K562 (cell line): Measurements from ENCODE around the gene RBMS1. TPM values are rescaled to one million over a fixed set of nuclear protein-coding genes. Genes with fewer than 3 reads are reported as not detected.

ENCODE experiments used
- DEAF1 ChIP-seq: fragments of 450-650 bp; formaldehyde crosslinking; IDR thresholded peaks from 2 replicates; pipeline ENCODE4 v1.4.0; 2020; ENCODE audit warnings: mild to moderate bottlenecking, moderate library complexity
- FIP1L1 ChIP-seq: fragments of 200-400 bp; formaldehyde crosslinking; IDR thresholded peaks from 2 replicates; pipeline ENCODE4 v1.6.1; 2018; ENCODE audit warnings: mild to moderate bottlenecking, low read depth, low read length; ENCODE audit not compliant: poor library complexity, severe bottlenecking
- IRF9 ChIP-seq: fragments of 450-650 bp; IDR thresholded peaks from 2 replicates; pipeline ENCODE4 v1.6.1; 2016; ENCODE audit warnings: missing biosample characterization, missing genetic modification characterization
- LARP7 ChIP-seq: fragments of 450-650 bp; IDR thresholded peaks from 2 replicates; pipeline ENCODE4 v1.6.1; 2016
- MCM2 ChIP-seq: fragments of 450-650 bp; IDR thresholded peaks from 2 replicates; pipeline ENCODE4 v1.6.1; 2017; ENCODE audit warnings: low read depth, mild to moderate bottlenecking
- MTF1 ChIP-seq: fragments of 250-450 bp; sonication (Bioruptor Pico); IDR thresholded peaks from 2 replicates; pipeline ENCODE4 v1.9.0; 2021; ENCODE audit warnings: moderate library complexity, mild to moderate bottlenecking, inconsistent platforms, borderline replicate concordance
- MYC ChIP-seq, 2 experiments: fragments of 250-450 bp in 1 of 2; sonication (Bioruptor Pico) in 1 of 2; IDR thresholded peaks; 2 replicates each; pipeline versions ENCODE4 v1.5.1 to v1.6.1; 2012 to 2021; ENCODE audit warnings: low read depth in 2 of 2, borderline replicate concordance in 1 of 2, improper control_type of control experiment in 1 of 2, low read length in 1 of 2, mild to moderate bottlenecking in 1 of 2, moderate library complexity in 1 of 2
- NFATC3 ChIP-seq: fragments of 450-650 bp; IDR thresholded peaks from 2 replicates; pipeline ENCODE4 v1.6.1; 2017; ENCODE audit warnings: mild to moderate bottlenecking
- SMARCB1 ChIP-seq: IDR thresholded peaks from 2 replicates; pipeline ENCODE4 v1.6.1; 2011; ENCODE audit warnings: improper control_type of control experiment, low read depth; ENCODE audit not compliant: insufficient read length
- SP1 ChIP-seq: sonication (generic); formaldehyde crosslinking; IDR thresholded peaks from 2 replicates; pipeline ENCODE4 v1.8.1; 2022; ENCODE audit warnings: mild to moderate bottlenecking, missing genetic modification reagents
- TSHZ1 ChIP-seq: fragments of 250-450 bp; sonication (Bioruptor Pico); IDR thresholded peaks from 2 replicates; pipeline ENCODE4 v1.4.0; 2020; ENCODE audit warnings: mild to moderate bottlenecking, moderate library complexity
- VEZF1 ChIP-seq: fragments of 200-800 bp; sonication (Bioruptor generic); IDR thresholded peaks from 2 replicates; pipeline ENCODE4 v1.6.1; 2017; ENCODE audit warnings: missing genetic modification characterization, missing compliant biosample characterization
- ZKSCAN1 ChIP-seq: fragments of 150-350 bp; IDR thresholded peaks from 2 replicates; pipeline ENCODE4 v1.6.1; 2016; ENCODE audit warnings: low read depth, low read length
- ZNF224 ChIP-seq: sonication (generic); formaldehyde crosslinking; IDR thresholded peaks from 2 replicates; pipeline ENCODE4 v1.8.0; 2022; ENCODE audit warnings: mild to moderate bottlenecking, missing genetic modification reagents
- ZNF311 ChIP-seq: fragments of 250-450 bp; sonication (Bioruptor Pico); IDR thresholded peaks from 2 replicates; pipeline ENCODE4 v1.4.0; 2020; ENCODE audit warnings: mild to moderate bottlenecking, moderate library complexity
- ZNF316 ChIP-seq: fragments of 450-650 bp; IDR thresholded peaks from 2 replicates; pipeline ENCODE4 v1.6.1; 2016
- ZNF639 ChIP-seq, 2 experiments: fragments of 200-800 bp in 1 of 2; sonication (Bioruptor generic) in 1 of 2; sonication (generic) in 1 of 2; formaldehyde crosslinking in 1 of 2; IDR thresholded peaks in 1 of 2; conservative IDR thresholded peaks in 1 of 2; 2 replicates each; pipeline versions ENCODE4 v1.5.0 to v1.6.1; 2016 to 2020; ENCODE audit warnings: missing compliant biosample characterization in 1 of 2, missing genetic modification characterization in 1 of 2, missing genetic modification reagents in 1 of 2
- ZSCAN29 ChIP-seq: fragments of 450-650 bp; IDR thresholded peaks from 2 replicates; pipeline ENCODE4 v1.6.1; 2017
- polyA plus RNA-seq, 8 experiments: library from polyadenylated mRNA; depleted of rRNA in 4 of 8; stranded (reverse) in 5 of 8; unstranded in 3 of 8; fragments of >200 nt; fragmentation: Nextera tagmentation in 2 of 8; fragmentation: Illumina TruSeq in 1 of 8; extraction: Ambion mirVana in 2 of 8; extraction: Trizol in 1 of 8; gene quantifications; 2 replicates each; pipeline versions ENCODE4 v1.2.1 to v1.2.3, GENCODE V29; 2011 to 2014; ENCODE audit warnings: inconsistent platforms in 1 of 8, missing spikeins in 1 of 8
- total RNA-seq, 7 experiments: library from RNA; depleted of rRNA in 6 of 7; stranded (reverse); fragments of >200 nt in 6 of 7; fragmentation: Illumina TruSeq in 2 of 7; extraction: Trizol in 2 of 7; gene quantifications; 2 replicates each; pipeline versions ENCODE4 v1.2.1 to v1.2.3, GENCODE V29; 2011 to 2021; ENCODE audit warnings: low replicate concordance in 1 of 7

The RBMS1 gene
- total and polyA plus RNA-seq, 9 of the 15 experiments (the other 6 are each of a cell fraction or from before 2014, with no cell fraction given) = 0.04 to 0.31 (median 0.09) TPM; not detected in 6

GRCh38 chr2:160269803-160270570 lies 223.6 kb downstream of the RBMS1 start (continued):
- TF ChIP-seq ZKSCAN1 = no peak
- TF ChIP-seq SP1 = no peak
- 0 out of 2 replicates have a peak, but pooled peaks have one; percentile 15 for TF ChIP-seq VEZF1 (CRISPR knock-in tag)
- no peak for TF ChIP-seq FIP1L1
- TF ChIP-seq MCM2 = no peak
- no peak for TF ChIP-seq SMARCB1
- TF ChIP-seq ZNF639 (CRISPR knock-in tag; conservative IDR thresholded peaks at IDR 0.05 in 1 of 2, IDR thresholded peaks at IDR 0.05 in 1 of 2) = no peak
- TF ChIP-seq ZNF311 (CRISPR knock-in tag) = no peak
- no peak for TF ChIP-seq ZNF316
- TF ChIP-seq MYC (IDR thresholded peaks at IDR 0.05; ENCODE audit: low read depth, low read length) = peak; percentile 20; the same call in 1 of the 2 replicates
- TF ChIP-seq MYC (CRISPR knock-in tag; IDR thresholded peaks at IDR 0.05; ENCODE audit: borderline replicate concordance, low read depth) = no peak
- TF ChIP-seq IRF9 (tag) = no peak
- TF ChIP-seq ZNF224 (CRISPR knock-in tag) = no peak
- TF ChIP-seq TSHZ1 = no peak
- TF ChIP-seq MTF1 (CRISPR knock-in tag) = no peak
- TF ChIP-seq NFATC3 = no peak
- no peak for TF ChIP-seq LARP7
- TF ChIP-seq ZSCAN29 = no peak
- TF ChIP-seq DEAF1 (CRISPR knock-in tag) = no peak
